Activated CD8-positive, alpha-beta memory T cell treated with anti-CD3 and anti-CD28 coated beads, Interleukin-2, amount 50 U/mL, for 1 hour (primary cell): ENCODE data around the gene LIN54.
"Not testable (repeated sequence)": the region's sequence is repeated elsewhere in the genome, so short reads cannot be mapped to it uniquely, and the experiment has no call there.

Source experiments
- DNase-seq: peaks from one replicate; pipeline ENCODE4 v3.0.0-alpha.2; 2020; ENCODE audit errors: extremely low read depth

LIN54 gene

DNA sequence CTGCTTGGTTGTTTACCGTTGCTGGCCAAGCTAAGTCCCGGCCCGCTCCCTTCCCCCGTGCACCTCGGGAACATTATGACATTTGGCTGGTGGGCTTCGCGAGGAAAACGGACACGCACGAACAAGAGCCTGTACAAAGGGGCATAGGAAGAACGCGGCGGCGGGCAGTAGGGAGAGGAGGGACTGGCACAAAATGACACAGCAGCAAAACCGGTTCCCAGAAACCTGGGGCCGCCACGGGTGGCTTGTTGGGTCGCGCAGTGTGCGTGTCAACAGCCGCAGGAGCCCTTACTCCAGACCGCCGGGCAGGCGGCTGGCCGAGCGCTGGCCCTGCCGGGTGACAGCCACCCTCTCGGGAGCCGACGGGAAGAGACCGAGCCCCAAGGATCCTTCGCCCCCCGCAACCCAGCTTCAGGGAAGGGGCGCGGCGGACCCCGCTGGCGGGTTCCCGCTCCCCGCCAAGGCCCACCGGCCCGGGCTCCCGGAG lies 1.6 kb upstream of the LIN54 start:
- DNase-seq = no peak

DNA sequence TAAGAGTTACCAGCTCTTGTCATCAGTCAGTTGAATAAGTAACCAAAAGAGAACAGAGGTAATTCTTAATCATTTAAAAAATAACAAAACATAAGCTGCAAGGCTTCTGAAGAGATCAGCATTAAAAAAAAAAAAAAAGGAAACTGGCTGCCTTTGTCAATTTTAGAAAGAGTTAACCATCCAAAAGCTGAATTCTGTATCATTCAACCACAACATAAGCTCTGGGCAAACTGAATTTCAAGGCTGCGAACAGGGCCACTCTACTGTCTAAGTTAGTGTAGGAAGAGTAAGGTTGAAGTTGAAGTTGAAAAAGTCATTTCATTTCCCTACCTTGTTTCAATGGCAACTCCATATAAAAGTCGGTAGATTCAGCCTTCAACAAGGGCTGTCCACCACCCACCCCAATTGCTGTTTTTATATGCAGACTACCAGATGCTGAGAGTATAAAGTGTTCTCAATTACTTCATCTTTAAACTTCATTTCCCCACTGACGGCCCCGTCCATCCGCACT lies 1.1 kb upstream of the LIN54 start:
- no peak for DNase-seq

DNA sequence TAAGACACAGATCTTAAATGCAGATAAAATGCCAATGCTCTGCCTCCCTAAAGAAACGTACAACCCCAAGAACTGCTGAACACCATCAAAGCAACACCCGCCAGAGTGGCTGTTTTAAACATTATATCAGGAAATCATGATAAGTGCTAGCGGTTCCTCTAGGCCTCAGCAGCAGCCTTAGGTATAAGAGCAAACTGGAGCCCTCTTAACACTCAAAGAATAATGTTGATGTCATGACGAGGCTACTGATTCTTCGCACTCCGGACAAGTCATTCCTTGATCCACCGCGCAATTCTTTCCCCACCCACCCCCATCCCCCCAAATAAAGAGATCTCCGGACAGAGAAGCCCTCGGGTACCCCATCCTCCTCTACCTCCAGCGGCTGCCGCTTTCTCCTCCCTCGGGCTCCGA lies 507 bp downstream of the LIN54 start:
- no peak for DNase-seq

DNA sequence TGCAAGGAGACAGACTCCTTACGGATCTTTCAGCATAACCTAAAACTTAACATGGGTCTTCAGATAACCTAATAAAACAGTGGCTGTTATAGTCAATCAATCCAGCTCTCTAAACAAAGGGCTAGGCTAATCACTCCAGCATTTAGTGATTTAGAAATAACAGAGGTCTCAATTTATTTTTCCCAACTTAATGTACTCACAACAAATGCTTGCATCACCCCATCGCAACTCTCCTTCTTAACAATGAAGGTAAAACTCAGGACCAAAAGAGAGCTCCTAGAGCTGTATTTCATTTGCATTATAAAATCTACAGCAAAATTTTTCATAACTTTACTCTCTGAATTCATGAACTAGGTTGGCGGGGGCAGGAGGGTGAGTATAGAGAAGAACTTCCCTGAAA lies 1.1 kb downstream of the LIN54 start:
- no peak for DNase-seq

DNA sequence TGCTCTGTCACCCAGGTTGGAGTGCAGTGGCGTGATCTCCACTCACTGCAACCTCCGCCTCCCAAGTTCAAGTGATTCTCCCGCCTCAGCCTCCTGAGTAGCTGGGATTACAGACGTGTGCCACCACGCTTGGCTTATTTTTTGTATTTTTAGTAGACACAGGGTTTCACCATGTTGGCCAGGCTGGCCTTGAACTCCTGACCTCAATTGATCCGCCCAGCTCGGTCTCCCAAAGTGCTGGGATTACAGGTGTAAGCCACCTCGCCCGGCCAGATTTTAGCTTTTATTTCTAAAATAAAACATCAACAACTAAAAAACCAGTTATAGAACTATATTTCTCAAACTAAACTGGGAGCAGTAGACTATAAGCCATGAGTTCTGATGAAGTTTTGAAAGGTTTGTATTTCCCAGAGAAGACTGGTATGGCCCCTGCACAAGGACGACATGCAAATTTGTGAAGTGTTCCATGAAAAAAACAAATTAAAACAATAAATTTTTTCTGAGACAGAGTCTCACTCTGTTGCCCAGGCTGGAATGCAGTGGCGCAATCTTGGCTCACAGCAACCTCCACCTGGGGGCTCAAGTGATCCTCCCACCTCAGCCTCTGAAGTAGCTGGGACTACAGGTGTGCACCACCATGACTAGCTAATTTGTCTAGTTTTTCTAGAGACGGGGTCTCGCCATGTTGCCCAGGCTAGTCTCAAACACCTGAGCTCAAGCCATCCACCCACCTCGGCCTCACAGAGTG lies 7.4 kb downstream of the LIN54 start:
- DNase-seq = not testable (repeated sequence)

DNA sequence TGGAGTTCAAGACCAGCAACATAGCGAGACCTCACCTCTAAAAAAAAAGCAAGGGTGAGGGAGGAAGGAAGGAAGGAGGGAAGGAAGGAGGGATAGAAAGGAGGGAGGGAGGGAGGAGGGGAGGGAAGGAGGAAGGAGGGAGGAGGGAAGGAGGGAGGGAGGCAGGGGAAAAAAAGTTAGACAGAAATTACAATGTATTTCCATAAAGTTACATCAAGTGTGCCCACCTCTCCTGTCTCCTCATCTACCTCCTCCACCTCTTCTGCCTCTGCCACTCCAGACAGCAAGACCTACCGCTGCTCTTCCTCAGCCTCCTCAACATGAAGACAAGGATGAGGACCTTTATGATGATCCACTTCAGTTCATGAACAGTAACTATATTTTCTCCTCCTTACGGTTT lies 8.3 kb downstream of the LIN54 start:
- DNase-seq = no peak

DNA sequence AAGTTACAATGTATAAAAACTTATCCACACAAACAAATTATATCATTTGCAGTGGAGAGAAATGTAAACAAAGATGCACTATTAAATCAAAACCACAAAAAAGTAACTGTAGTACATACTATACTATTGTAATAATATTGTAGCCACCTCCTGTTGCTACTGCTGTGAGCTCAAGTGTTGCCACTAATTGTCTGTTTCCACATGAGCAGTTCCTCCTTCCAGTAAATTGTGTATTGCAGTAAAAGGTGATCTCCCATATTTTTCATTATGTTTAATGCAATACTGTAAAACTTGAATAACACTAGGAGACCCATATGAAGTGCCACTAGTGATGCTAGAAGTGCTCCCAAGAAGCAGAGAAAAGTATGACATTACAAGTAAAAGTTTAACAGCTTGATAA lies 11.7 kb downstream of the LIN54 start:
- DNase-seq = no peak

DNA sequence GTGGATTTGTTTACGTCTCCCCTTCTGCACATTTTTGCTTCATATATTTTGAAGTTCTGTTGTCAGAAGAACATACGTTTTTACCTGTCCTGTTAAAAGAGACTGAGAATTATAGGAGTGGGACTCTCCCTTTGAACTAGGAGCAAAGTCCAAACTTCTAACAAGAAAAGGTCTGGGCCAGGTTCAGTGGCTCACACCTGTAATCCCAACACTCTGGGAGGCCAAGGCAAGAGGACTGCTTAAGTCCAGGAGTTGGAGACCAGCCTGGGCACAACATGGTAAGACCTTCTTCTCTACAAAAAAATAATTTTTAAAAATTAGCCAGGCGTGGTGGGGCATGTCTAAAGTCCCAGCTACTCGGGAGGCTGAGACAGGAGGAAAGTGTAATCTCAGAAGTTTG lies 15.8 kb downstream of the LIN54 start:
- DNase-seq = no peak

DNA sequence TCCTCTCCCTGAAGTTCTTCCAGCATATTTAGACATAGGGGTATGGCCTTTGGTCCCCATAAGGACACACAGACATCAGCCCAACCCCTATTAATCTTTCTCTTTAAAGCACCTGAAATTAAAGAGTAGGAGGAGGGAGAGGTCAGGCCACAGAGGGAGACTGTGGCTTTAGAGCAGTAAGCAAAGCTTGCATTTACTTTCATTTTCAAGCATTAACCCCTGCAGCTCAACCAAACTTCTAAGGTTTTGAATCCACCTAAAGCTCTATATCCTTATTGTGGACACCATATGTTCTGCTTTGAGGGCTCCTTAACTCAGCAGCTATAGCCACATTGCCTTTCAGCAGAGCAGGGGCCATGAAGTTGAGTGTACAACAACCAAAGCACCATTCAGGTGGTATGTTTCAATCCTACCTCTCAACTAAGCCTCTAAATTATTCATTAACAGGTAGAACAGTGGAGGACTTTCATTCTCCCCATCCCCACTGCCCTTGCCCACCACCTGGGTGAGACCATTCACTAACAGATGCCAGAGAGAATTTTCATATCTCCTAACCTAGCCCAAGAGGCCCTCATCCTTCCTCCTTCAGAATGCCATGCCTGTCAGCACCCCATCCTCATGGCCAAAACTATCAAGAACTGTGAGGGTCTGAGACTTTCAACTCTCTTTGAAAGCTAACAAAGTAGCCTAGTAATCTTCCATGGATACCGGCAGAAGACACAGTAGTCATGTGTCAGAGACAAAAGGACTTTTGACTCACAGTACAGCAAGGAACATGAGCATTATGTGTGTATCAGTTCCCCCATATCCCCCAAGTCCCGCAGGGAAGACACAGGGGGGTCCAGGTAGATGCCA lies 20.8 kb downstream of the LIN54 start:
- no peak for DNase-seq

DNA sequence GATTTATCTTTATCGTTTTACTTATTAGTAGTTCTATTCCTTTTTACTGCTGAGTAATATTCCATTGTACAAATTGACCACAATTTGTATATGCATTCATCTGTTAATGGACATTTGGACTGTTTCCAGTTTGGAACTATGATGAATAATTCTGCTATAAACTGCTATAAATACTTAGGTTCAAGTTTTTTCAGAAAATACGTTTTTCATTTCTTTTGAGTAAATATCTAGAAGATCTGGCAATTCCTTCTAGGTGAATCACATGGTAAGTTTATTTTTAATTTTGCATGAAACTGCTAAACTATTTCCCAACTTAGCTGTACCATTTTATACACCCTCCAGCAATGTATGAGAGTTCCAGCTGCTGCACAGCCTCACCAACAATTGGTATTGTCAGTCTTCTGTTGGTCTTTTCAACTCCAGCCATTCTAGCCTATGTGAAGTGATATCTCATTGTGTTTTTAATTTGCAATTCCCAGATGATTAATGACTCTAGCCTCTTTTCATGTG lies 22.2 kb downstream of the LIN54 start:
- no peak for DNase-seq

DNA sequence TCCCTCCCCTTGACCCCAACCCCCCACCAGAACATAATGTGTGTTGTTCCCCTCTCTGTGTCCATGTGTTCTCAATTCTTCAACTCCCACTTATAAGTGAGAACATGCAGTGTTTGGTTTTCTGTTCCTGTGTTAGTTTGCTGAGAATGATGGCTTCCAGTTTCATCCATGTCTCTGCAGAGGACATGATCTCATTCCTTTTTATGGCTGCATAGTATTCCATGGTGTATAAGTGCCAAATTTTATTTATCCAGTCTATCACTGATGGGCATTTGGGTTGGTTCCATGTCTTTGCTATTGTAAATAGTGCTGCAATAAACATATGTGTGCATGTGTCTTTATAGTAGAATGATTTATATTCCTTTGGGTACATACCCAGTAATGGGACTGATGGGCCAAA lies 23.1 kb downstream of the LIN54 start:
- DNase-seq = not testable (repeated sequence)

DNA sequence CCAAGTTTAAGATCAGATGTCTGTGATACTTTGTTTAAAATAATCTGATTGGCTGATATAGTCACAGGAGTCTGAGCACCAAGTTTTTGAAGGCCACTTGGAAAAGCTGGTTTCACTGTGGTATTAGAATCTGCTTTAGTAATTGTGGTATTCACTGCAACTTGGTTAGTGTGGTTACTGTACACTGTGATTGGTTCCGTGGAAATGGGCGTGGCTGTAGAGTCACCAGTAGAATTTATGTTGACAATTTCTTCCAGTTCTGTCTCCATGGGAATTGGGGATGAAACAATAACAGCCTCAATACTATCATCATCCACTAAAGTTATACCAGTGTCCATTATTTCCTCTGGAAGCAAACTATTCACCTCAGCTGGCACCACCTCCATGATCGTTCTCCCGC lies 26.2 kb downstream of the LIN54 start:
- no peak for DNase-seq

DNA sequence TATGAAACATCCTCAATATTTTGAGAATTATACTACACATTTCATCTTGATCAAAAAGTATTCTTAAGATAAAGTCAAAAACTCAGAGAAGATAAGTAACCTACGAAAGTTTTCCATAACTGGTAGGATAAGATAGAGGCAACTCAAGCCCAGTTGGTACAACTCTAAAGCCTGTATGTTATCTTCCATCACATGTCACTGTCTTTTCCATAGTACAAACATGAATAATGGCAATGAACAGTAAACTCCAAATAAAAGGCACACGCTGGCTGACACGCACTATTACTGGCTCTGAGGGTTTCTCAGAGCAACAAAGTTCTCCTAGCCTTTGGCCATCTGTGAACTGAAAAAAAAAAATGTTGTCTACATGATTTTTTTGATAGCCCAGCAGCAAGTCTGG lies 27.2 kb downstream of the LIN54 start:
- no peak for DNase-seq

DNA sequence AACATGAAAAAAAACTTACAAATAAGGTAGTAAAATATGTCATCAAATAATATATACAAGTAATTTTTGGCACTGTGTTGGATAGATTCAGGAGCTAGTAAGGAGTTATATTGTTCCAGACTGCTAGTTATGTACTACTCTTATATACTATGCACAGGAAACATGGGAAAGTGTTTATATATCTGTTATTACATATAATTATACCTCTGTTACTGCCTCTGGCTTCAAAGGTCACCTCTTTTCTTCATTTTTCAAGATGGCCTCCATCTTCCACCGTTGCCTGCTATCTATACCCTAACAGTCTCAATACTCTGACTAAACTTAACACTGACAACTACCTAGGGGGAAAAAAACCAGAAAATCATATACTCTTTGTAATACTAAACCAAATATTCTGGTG lies 29.5 kb downstream of the LIN54 start:
- no peak for DNase-seq

DNA sequence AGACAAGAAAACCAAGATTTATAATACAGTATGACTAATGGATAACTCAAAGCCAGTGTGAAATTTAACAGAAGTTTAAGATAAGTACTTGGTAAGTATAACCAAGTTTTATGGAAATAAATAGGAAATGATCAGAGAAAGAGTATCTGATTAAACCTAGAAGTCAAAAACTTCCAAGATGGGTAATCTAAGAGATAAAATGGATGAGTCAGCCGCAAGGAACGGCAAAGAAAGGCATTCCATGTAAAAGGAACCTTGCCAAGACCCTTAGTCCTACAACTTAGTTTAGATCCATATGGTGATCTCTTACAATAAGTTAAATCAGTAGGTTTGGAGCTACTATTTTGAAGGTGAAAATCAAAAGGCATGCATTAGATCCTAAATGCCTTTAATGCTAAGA lies 34.8 kb downstream of the LIN54 start:
- DNase-seq = no peak

DNA sequence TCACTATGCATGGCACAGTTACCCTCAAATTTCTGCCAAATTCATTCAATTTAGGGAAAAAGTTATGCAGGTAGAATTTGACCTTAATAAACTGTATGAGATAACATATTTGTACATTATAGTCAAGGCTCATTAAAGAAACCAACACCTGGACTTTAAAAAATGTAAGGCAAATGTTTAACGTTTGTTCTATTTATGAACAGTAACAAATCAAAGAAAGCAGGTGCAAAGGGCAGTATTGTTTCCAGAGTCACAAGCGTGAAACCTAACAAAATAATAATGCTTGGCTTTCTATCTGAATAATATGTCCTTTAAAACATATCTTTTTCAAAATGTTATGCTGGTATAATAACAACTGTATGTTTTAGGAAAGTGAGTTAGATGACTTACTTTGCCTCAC lies 41.2 kb downstream of the LIN54 start:
- DNase-seq = no peak

DNA sequence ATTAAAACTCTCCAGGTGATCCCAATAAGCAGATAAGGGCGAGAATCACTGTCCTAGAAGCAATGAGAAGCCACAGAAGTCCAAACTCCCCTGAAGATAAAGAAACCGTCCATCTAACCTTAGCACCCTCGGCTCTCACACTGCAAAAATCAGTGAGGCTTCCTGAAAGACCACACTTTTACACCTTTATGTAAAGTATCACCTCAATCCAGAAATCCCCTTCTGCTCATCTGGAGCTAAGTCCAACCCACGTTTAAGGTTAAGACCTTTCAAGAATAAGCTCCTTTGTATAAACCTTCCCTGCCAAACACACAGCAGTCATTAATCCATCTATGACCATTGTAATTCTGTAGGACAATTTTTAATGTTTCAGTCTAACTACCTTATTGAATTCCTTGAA lies 41.7 kb downstream of the LIN54 start:
- DNase-seq = no peak

DNA sequence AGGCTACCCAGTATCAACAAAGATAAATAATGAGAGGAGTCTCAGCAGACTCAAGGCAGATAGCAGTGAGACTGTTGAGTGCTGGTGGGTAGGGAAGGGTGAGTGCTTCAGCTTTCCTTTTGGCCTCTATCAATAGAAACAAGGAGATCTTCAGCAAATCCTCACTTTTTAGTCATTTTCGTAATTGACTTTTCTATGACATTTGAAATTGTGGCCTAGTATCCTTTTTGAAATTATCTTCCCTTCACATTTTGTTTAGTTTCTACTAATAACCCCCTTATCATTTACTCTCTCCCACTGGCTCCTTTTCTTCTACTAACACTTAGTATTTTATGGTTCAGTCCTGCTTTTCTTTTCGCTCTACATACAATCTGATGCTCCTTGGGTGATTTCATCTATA lies 44.9 kb downstream of the LIN54 start:
- DNase-seq = no peak

DNA sequence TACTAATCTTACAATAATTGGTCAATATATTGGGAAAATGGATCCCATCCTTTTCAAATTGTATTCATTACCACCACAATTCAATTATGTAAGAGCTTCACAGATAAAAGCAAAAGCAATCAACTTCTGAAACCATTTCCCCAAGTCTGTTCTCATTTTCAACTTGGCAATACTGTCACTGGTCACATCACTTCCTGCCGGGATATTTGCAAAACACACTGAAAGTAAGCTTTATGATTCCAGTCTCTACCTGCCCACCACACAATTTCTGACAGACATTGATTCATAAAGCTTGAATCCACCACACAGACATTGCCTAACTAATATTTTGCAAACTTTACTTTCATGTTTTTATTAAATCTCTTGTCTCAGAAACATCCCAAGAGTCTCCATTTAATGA lies 53.6 kb downstream of the LIN54 start:
- no peak for DNase-seq

DNA sequence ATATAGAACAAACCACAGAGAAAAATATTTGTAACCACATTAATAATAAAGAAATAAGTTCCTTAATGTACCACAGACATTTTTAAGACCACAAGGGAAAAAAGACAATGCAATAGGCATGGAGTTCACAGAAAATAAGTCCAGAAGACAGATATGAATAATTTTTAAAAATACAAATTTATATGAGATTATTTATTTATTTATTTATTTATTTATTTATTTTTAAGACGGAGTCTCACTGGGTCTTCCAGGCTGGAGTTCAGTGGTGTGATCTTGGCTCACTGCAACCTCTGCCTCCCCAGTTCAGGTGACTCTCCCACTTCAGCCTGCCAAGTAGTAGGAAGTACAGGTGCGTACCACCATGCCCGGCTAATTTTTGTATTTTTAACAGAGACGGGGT lies 56.4 kb downstream of the LIN54 start:
- DNase-seq = no peak

DNA sequence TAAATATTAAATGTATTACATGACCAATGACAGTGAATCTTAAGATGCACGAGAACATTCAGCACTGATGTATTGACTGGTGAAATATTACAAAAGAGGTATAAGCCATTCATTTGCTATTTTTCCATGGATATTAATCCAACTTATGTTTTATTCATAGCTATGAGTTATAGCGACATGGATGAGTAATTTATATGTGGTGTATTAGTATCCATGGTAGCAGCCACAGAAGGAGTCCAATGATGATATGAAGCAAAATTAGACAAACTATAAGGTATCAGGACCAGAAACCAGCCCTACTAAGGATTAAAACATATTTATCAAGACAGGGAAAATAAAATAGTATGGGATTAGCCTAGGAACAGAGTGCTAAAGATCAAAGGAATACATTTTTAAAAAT lies 59.4 kb downstream of the LIN54 start:
- DNase-seq = no peak

DNA sequence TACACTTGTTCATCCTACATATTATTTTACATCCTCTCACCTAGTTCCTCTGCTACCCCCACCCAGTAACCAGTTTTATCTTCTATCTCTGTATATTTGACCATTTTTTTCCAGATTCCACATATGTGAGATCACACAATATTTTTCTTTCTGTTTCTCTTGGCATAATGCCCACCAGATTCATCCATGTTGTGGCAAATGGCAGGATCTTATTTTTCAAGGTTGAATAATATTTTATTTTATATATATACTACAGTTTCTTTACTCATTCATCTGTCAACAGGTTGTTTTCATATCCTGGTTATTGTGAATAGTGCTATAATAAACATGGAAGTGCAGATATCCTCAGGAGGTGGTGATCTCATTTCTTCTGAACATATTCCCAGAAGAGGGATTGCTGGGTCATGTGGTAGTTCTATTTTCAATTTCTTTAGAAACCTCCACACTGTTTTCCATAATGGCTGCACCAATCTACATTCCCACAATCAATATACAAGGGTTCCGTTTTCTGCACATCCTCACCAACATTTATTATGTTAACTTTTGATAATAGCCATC lies 61.9 kb downstream of the LIN54 start:
- DNase-seq = no peak
